K562 (cell line): Measurements from ENCODE around the gene ITGA3. TPM values are rescaled to one million over a fixed set of nuclear protein-coding genes. Genes with fewer than 3 reads are reported as not detected.
A peak's percentile ranks its signal among the peaks of the same experiment; 100 is the strongest.

Experiments
- ARID2 ChIP-seq: fragments of 450-650 bp; IDR thresholded peaks from 2 replicates; pipeline ENCODE4 v1.6.1; 2017; ENCODE audit warnings: antibody characterized with exemption, mild to moderate bottlenecking
- CHCHD3 ChIP-seq: fragments of 250-450 bp; sonication (Bioruptor Pico); IDR thresholded peaks from 2 replicates; pipeline ENCODE4 v2.1.2; 2022; ENCODE audit warnings: mild to moderate bottlenecking
- DEAF1 ChIP-seq: fragments of 450-650 bp; formaldehyde crosslinking; IDR thresholded peaks from 2 replicates; pipeline ENCODE4 v1.4.0; 2020; ENCODE audit warnings: mild to moderate bottlenecking, moderate library complexity
- ESRRB ChIP-seq: fragments of 250-450 bp; sonication (Bioruptor Pico); IDR thresholded peaks from 2 replicates; pipeline ENCODE4 v1.5.0; 2020; ENCODE audit warnings: mild to moderate bottlenecking, moderate library complexity, borderline replicate concordance
- IRF2 ChIP-seq: sonication (generic); formaldehyde crosslinking; IDR thresholded peaks from 2 replicates; pipeline ENCODE4 v1.8.1; 2022; ENCODE audit warnings: mild to moderate bottlenecking, missing genetic modification reagents
- MAFK ChIP-seq: IDR thresholded peaks from 2 replicates; pipeline ENCODE4 v1.6.1; 2011; ENCODE audit warnings: low read length, improper control_type of control experiment
- MAZ ChIP-seq, 2 experiments: fragments of 450-650 bp in 1 of 2; sonication (generic) in 1 of 2; formaldehyde crosslinking; IDR thresholded peaks in 1 of 2; conservative IDR thresholded peaks in 1 of 2; 2 replicates each; pipeline versions ENCODE4 v1.4.0 to v1.5.0; 2020; ENCODE audit warnings: mild to moderate bottlenecking in 1 of 2, missing genetic modification reagents in 1 of 2
- MBD2 ChIP-seq: sonication (generic); IDR thresholded peaks from 2 replicates; pipeline ENCODE4 v1.6.1; 2016; ENCODE audit warnings: low read depth, borderline replicate concordance
- NCOA2 ChIP-seq, 2 experiments: fragments of 450-650 bp; IDR thresholded peaks; 2 replicates each; pipeline ENCODE4 v1.6.1; 2018; ENCODE audit warnings: mild to moderate bottlenecking in 2 of 2, moderate library complexity in 1 of 2; ENCODE audit not compliant: partially characterized antibody in 2 of 2
- PHF21A ChIP-seq: fragments of 450-650 bp; IDR thresholded peaks from 2 replicates; pipeline ENCODE4 v1.6.1; 2017; ENCODE audit warnings: low read depth, borderline replicate concordance
- SMC3 ChIP-seq: conservative IDR thresholded peaks from 2 replicates; pipeline ENCODE4 v1.6.1; 2011; ENCODE audit warnings: low read depth, low read length, improper control_type of control experiment; ENCODE audit not compliant: insufficient read depth
- ZFP30 ChIP-seq: fragments of 250-450 bp; sonication (Bioruptor Pico); IDR thresholded peaks from 2 replicates; pipeline ENCODE4 v1.8.0; 2022; ENCODE audit warnings: moderate library complexity, mild to moderate bottlenecking, inconsistent platforms, borderline replicate concordance
- ZNF121 ChIP-seq: sonication (generic); formaldehyde crosslinking; conservative IDR thresholded peaks from 2 replicates; pipeline ENCODE4 v1.8.0; 2022; ENCODE audit warnings: missing genetic modification reagents
- ZNF212 ChIP-seq: fragments of 450-650 bp; formaldehyde crosslinking; IDR thresholded peaks from 2 replicates; pipeline ENCODE4 v1.4.0; 2020; ENCODE audit warnings: mild to moderate bottlenecking
- ZNF263 ChIP-seq: sonication (generic); formaldehyde crosslinking; IDR thresholded peaks from 2 replicates; pipeline ENCODE4 v1.8.0; 2022; ENCODE audit warnings: mild to moderate bottlenecking, missing genetic modification reagents, borderline replicate concordance
- ZNF589 ChIP-seq: fragments of 200-800 bp; sonication (Bioruptor generic); IDR thresholded peaks from 2 replicates; pipeline ENCODE4 v1.6.1; 2016; ENCODE audit warnings: low read depth, missing genetic modification characterization, missing compliant biosample characterization
- ZZZ3 ChIP-seq: fragments of 450-650 bp; IDR thresholded peaks from 2 replicates; pipeline ENCODE4 v1.6.1; 2016; ENCODE audit warnings: antibody characterized with exemption, mild to moderate bottlenecking, moderate library complexity
- polyA plus RNA-seq, 8 experiments: library from polyadenylated mRNA; depleted of rRNA in 4 of 8; stranded (reverse) in 5 of 8; unstranded in 3 of 8; fragments of >200 nt; fragmentation: Nextera tagmentation in 2 of 8; fragmentation: Illumina TruSeq in 1 of 8; extraction: Ambion mirVana in 2 of 8; extraction: Trizol in 1 of 8; gene quantifications; 2 replicates each; pipeline versions ENCODE4 v1.2.1 to v1.2.3, GENCODE V29; 2011 to 2014; ENCODE audit warnings: inconsistent platforms in 1 of 8, missing spikeins in 1 of 8
- total RNA-seq, 7 experiments: library from RNA; depleted of rRNA in 6 of 7; stranded (reverse); fragments of >200 nt in 6 of 7; fragmentation: Illumina TruSeq in 2 of 7; extraction: Trizol in 2 of 7; gene quantifications; 2 replicates each; pipeline versions ENCODE4 v1.2.1 to v1.2.3, GENCODE V29; 2011 to 2021; ENCODE audit warnings: low replicate concordance in 1 of 7
- TF ChIP-seq, protein P1 (sequence below): IDR thresholded peaks from 2 replicates; pipeline ENCODE4 v1.6.1; 2011; ENCODE audit not compliant: insufficient read length; ENCODE audit errors: extremely low read depth

The ITGA3 gene
- total and polyA plus RNA-seq, 9 of the 15 experiments (the other 6 are each of a cell fraction or from before 2014, with no cell fraction given), result 0.03 to 0.75 (median 0.14) TPM; not detected in 2

- TF ChIP-seq NCOA2 (IDR thresholded peaks at IDR 0.05; ENCODE audit: partially characterized antibody in 2 of 2), result no peak
- no peak for TF ChIP-seq ZNF212
- no peak for TF ChIP-seq MAFK
- no peak for TF ChIP-seq MBD2
- TF ChIP-seq DEAF1, result peak; percentile 78
- no peak for TF ChIP-seq ESRRB (CRISPR knock-in tag)
- peak; percentile 39; the same call in 1 of the 2 replicates for TF ChIP-seq ARID2
- TF ChIP-seq MAZ (CRISPR knock-in tag; conservative IDR thresholded peaks at IDR 0.05 in 1 of 2, IDR thresholded peaks at IDR 0.05 in 1 of 2), result peak; percentile 27 to 72; a peak in 1 of 4 replicates
- no peak for TF ChIP-seq ZNF589
- TF ChIP-seq ZFP30 (CRISPR knock-in tag), result no peak
- TF ChIP-seq ZNF263 (CRISPR knock-in tag), result peak; percentile 71; the same call in 1 of the 2 replicates
- no peak for TF ChIP-seq CHCHD3 (CRISPR knock-in tag)
- TF ChIP-seq, protein P1, sequence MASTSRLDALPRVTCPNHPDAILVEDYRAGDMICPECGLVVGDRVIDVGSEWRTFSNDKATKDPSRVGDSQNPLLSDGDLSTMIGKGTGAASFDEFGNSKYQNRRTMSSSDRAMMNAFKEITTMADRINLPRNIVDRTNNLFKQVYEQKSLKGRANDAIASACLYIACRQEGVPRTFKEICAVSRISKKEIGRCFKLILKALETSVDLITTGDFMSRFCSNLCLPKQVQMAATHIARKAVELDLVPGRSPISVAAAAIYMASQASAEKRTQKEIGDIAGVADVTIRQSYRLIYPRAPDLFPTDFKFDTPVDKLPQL, result no peak
- peak; percentile 78 for TF ChIP-seq SMC3
- no peak for TF ChIP-seq PHF21A
- TF ChIP-seq IRF2, result no peak
- no peak for TF ChIP-seq ZNF121
- TF ChIP-seq ZZZ3, result no peak
Observed at GRCh38 chr17:50087246-50087911, 31.5 kb downstream of the ITGA3 start (continued).
